Peyer's patch (tissue), 4 donors: Measurements from ENCODE around the gene CAST.

Experiments
- POLR2A ChIP-seq, 2 donors: fragments of 450-650 bp; IDR thresholded peaks; one replicate each; pipeline ENCODE4 v1.5.1; 2017; ENCODE audit warnings: antibody characterized with exemption in 2 of 2, mild to moderate bottlenecking in 2 of 2, moderate library complexity in 2 of 2
- TF ChIP-seq, protein P1 (sequence below), 6 experiments: fragments of 450-650 bp in 4 of 6; fragments of 200-600 bp in 2 of 6; sonication (generic) in 1 of 6; IDR thresholded peaks; one replicate each; pipeline ENCODE4 v1.5.1; 2017 to 2019; ENCODE audit warnings: antibody characterized with exemption in 6 of 6, mild to moderate bottlenecking in 3 of 6, moderate library complexity in 1 of 6

DNA sequence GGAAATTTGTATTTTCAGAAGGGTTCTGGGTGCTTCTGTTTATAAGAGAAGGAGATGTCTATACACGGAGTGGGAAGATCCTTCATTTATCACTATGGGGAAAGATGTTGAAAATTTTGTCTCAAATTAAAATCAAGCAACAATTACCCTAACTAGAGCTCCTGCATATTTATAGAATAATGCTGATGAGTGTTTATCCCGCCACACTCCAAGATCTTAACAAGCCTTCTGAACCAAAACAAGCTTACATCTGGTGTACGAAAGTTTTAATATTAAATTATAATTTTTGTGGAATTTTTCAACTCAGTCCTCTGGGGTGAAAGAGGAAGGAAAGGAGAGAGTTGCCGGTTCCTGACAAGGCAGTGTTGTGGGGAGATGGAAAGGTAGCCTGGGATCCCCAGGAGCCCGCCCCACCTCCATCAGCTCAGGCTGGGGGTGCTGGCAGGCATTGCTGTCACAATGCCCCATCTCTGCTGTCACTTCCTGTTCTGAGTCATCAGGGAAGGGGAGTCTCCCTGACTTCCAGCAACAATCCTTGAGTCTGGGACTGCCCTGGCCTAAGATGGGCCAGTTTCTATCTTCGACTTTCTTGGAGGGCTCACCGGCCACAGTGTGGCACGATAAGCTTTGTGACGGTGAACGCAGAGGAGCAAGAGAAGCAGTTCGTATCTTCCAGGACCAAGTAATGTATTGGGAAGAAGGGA, 81.0 kb downstream of the CAST start:
- TF ChIP-seq, protein P1, sequence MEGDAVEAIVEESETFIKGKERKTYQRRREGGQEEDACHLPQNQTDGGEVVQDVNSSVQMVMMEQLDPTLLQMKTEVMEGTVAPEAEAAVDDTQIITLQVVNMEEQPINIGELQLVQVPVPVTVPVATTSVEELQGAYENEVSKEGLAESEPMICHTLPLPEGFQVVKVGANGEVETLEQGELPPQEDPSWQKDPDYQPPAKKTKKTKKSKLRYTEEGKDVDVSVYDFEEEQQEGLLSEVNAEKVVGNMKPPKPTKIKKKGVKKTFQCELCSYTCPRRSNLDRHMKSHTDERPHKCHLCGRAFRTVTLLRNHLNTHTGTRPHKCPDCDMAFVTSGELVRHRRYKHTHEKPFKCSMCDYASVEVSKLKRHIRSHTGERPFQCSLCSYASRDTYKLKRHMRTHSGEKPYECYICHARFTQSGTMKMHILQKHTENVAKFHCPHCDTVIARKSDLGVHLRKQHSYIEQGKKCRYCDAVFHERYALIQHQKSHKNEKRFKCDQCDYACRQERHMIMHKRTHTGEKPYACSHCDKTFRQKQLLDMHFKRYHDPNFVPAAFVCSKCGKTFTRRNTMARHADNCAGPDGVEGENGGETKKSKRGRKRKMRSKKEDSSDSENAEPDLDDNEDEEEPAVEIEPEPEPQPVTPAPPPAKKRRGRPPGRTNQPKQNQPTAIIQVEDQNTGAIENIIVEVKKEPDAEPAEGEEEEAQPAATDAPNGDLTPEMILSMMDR (IDR thresholded peaks at IDR 0.05), result no peak
- TF ChIP-seq POLR2A (IDR thresholded peaks at IDR 0.05), result no peak
